KOPT-K1 (cell line): ENCODE data around the gene REPIN1.

Source experiments
- H3K27ac ChIP-seq: fragments of 200-600 bp; sonication (generic); 2 replicates; pipeline ENCODE4 v1.5.1; 2016; ENCODE audit warnings: antibody characterized with exemption, mild to moderate bottlenecking, low read depth, low read length; ENCODE audit not compliant: poor library complexity, severe bottlenecking
- H3K36me3 ChIP-seq: fragments of 200-600 bp; sonication (generic); 2 replicates; pipeline ENCODE4 v1.5.1; 2017; ENCODE audit warnings: antibody characterized with exemption, mild to moderate bottlenecking, low read length, moderate library complexity; ENCODE audit not compliant: insufficient read depth
- H3K9me3 ChIP-seq: fragments of 200-600 bp; sonication (generic); 2 replicates; pipeline ENCODE4 v1.5.1; 2017; ENCODE audit warnings: antibody characterized with exemption, low read length, mild to moderate bottlenecking; ENCODE audit not compliant: insufficient read depth, poor library complexity, severe bottlenecking

The REPIN1 gene

GRCh38 chr7:150373049-150373801, 4.6 kb downstream of the REPIN1 start:
- peaks cover 46% of the 10 kb centered on the region for H3K36me3 ChIP-seq
- H3K9me3 ChIP-seq, result no peaks in the 10 kb centered on the region
- H3K27ac ChIP-seq, result no peak overlapping the region

GRCh38 chr7:150374026-150374425, 5.4 kb downstream of the REPIN1 start:
- Histone ChIP-seq H3K9me3 (no peaks in the 10 kb centered on the region), H3K36me3 (peaks cover 46% of the 10 kb centered on the region), H3K27ac (peak overlapping the region; percentile 3)

GRCh38 chr7:150374472-150374871, 5.8 kb downstream of the REPIN1 start:
- Histone ChIP-seq H3K36me3 (peaks cover 46% of the 10 kb centered on the region), H3K9me3 (no peaks in the 10 kb centered on the region), H3K27ac (peak overlapping the region; percentile 3)

GRCh38 chr7:150375662-150376521, 7.3 kb downstream of the REPIN1 start:
- no peaks in the 10 kb centered on the region for H3K9me3 ChIP-seq
- peaks cover 43% of the 10 kb centered on the region for H3K36me3 ChIP-seq
- H3K27ac ChIP-seq, result peak overlapping the region; percentile 95

GRCh38 chr7:150376560-150376959, 7.9 kb downstream of the REPIN1 start:
- Histone ChIP-seq H3K36me3 (peaks cover 36% of the 10 kb centered on the region), H3K9me3 (no peaks in the 10 kb centered on the region), H3K27ac (peak overlapping the region; percentile 95)

GRCh38 chr7:150377196-150377595, 8.6 kb downstream of the REPIN1 start:
- Histone ChIP-seq H3K9me3 (no peaks in the 10 kb centered on the region), H3K27ac (peak overlapping the region; percentile 95), H3K36me3 (peaks cover 29% of the 10 kb centered on the region)

GRCh38 chr7:150377635-150378034, 9.0 kb downstream of the REPIN1 start:
- Histone ChIP-seq H3K27ac (peak overlapping the region; percentile 95), H3K9me3 (no peaks in the 10 kb centered on the region)

GRCh38 chr7:150378115-150378852, 9.7 kb downstream of the REPIN1 start:
- peak overlapping the region; percentile 95 for H3K27ac ChIP-seq
- H3K9me3 ChIP-seq, result no peaks in the 10 kb centered on the region
- H3K36me3 ChIP-seq, result peaks cover 19% of the 10 kb centered on the region

More at GRCh38 chr7:150377635-150378034, 9.0 kb downstream of the REPIN1 start:
- peaks cover 25% of the 10 kb centered on the region for H3K36me3 ChIP-seq

GRCh38 chr7:150378853-150379440, 10.3 kb downstream of the REPIN1 start, which contains the start of gene ZNF775:
Gene ZNF775 (plus strand): TSS chr7:150379330. CDS start chr7:150388471, 9,141 bp downstream.
- peaks cover 12% of the 10 kb centered on the region; the same call in 1 of the 2 replicates for H3K36me3 ChIP-seq
- H3K9me3 ChIP-seq, result no peaks in the 10 kb centered on the region
- H3K27ac ChIP-seq, result peak within 1 kb of the TSS; percentile 95

- Histone ChIP-seq H3K27ac (peak overlapping the region; percentile 95), H3K36me3 (peaks cover 4% of the 10 kb centered on the region; the same call in 1 of the 2 replicates), H3K9me3 (no peaks in the 10 kb centered on the region)
Measured at GRCh38 chr7:150379441-150380379, 11.1 kb downstream of the REPIN1 start.

- no peaks in the 10 kb centered on the region for H3K9me3 ChIP-seq
- no peaks in the 10 kb centered on the region for H3K36me3 ChIP-seq
- peak overlapping the region; percentile 95 for H3K27ac ChIP-seq
Measured at GRCh38 chr7:150380463-150380862, 11.8 kb downstream of the REPIN1 start.

GRCh38 chr7:150381096-150381495, 12.5 kb downstream of the REPIN1 start:
- no peaks in the 10 kb centered on the region for H3K9me3 ChIP-seq
- H3K27ac ChIP-seq, result no peak overlapping the region
- 0 out of 2 replicates have a peak, but pooled peaks cover 2% of the 10 kb centered on the region for H3K36me3 ChIP-seq

- no peaks in the 10 kb centered on the region for H3K9me3 ChIP-seq
- no peak overlapping the region for H3K27ac ChIP-seq
- H3K36me3 ChIP-seq, result 0 out of 2 replicates have a peak, but pooled peaks cover 6% of the 10 kb centered on the region
Measured at GRCh38 chr7:150381785-150382122, 13.1 kb downstream of the REPIN1 start.
